Gastrocnemius medialis (tissue), 4 donors: ENCODE measurements around the gene MT4. TPM values are rescaled to one million over a fixed set of nuclear protein-coding genes. Genes with fewer than 3 reads are reported as not detected.

Source experiments
- ATAC-seq, 2 donors: fragments of 150-250 bp; one replicate each; pipeline ENCODE4 v1.9.1; 2016
- DNase-seq, 2 donors: peaks; one replicate each; pipeline ENCODE4 v3.0.0-alpha.2; 2019
- H3K27ac ChIP-seq, 4 donors: fragments of 200-600 bp; sonication (generic); 1 replicate in 1 of 4; 2 replicates in 3 of 4; pipeline ENCODE4 v1.5.1; 2016 to 2018; ENCODE audit warnings: mild to moderate bottlenecking in 2 of 4, moderate library complexity in 1 of 4
- H3K27me3 ChIP-seq, 3 donors: fragments of 200-600 bp; sonication (generic) in 2 of 3; 1 replicate in 1 of 3; 2 replicates in 2 of 3; pipeline versions ENCODE4 v1.5.1 to v1.6.0; 2016 to 2019; ENCODE audit warnings: mild to moderate bottlenecking in 1 of 3, moderate library complexity in 1 of 3
- H3K36me3 ChIP-seq, 2 donors: fragments of 200-600 bp; sonication (generic) in 1 of 2; one replicate each; pipeline ENCODE4 v1.5.1; 2017 to 2018
- H3K4me1 ChIP-seq, 2 donors: fragments of 200-600 bp; sonication (generic) in 1 of 2; one replicate each; pipeline ENCODE4 v1.5.1; 2016 to 2017; ENCODE audit warnings: mild to moderate bottlenecking in 2 of 2
- H3K4me3 ChIP-seq, 4 donors: fragments of 200-600 bp; sonication (generic) in 3 of 4; 1 replicate in 1 of 4; 2 replicates in 3 of 4; pipeline ENCODE4 v1.5.1; 2016 to 2019; ENCODE audit warnings: mild to moderate bottlenecking in 2 of 4
- H3K9me3 ChIP-seq, 3 donors: fragments of 200-600 bp; sonication (generic) in 2 of 3; 1 replicate in 1 of 3; 2 replicates in 2 of 3; pipeline ENCODE4 v1.5.1; 2016 to 2019
- POLR2A ChIP-seq, 2 donors: fragments of 450-650 bp; IDR thresholded peaks; one replicate each; pipeline ENCODE4 v1.6.1; 2017; ENCODE audit warnings: antibody characterized with exemption in 2 of 2, mild to moderate bottlenecking in 2 of 2, moderate library complexity in 2 of 2
- in situ Hi-C, 4 donors: fragments of 200-750 bp; cut with MboI; loops; one replicate each; pipeline versions ENCODE4 v1.15.0 to v1.8.0; 2017; ENCODE audit warnings: low sequenced_read_pairs in 4 of 4
- intact Hi-C: fragments of 100-400 bp; cut with DNase I; formaldehyde crosslinking; loops from one replicate; pipeline ENCODE4 v1.15.1; 2023; ENCODE audit warnings: low total_unique reads
- total RNA-seq, 4 donors: library from RNA; depleted of rRNA; stranded (reverse); fragments of >200 nt; gene quantifications; one replicate each; pipeline versions ENCODE4 v1.1.0 to v1.2.3, GENCODE V29; 2016
- TF ChIP-seq, protein P1 (sequence below), 5 experiments: fragments of 450-650 bp in 3 of 5; fragments of 200-600 bp in 2 of 5; sonication (generic) in 2 of 5; IDR thresholded peaks in 4 of 5; conservative IDR thresholded peaks in 1 of 5; 1 replicate in 4 of 5; 2 replicates in 1 of 5; pipeline ENCODE4 v1.5.1; 2016 to 2019; ENCODE audit warnings: antibody characterized with exemption in 5 of 5, mild to moderate bottlenecking in 3 of 5, moderate library complexity in 3 of 5

MT4 gene
- total RNA-seq, result not detected

DNA sequence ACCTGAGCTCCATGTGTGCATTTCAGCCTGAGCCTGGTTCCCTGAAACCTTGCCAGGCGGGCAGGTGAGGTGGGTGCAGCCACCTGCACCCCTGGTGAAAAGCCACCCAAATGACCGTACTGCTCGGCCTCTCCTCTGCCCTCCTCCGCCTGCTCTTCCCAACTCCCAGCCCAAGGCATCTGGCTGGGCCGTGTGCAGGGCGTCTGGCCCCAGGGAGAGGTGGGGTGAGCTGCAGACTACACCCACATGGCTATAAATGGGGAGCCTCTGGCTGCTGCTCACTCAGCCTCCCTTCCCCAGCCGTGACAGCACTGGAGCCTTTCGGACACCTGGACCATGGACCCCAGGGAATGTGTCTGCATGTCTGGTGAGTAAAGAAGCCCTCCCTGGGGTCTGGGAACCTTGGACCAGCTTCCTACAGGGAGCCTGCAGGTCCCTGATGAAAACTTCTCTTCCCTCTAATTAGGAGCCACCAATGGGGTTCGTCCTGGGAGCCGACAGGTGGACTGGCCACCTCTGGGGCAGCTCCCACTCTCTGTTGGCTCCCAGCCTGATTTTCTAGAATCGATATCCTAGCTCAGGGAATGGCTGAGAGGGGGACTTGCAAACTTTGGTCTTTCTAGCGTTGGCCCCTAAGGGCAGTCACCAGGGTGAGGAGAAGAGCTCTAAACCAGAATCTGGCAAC, at the start of gene MT4:
TSS of gene MT4 (plus strand) at position 281 of the 685 bp plus-strand sequence. CDS start at position 337, 56 bp downstream.
- ATAC-seq (no peak), DNase-seq (no peak)
- H3K27me3 ChIP-seq, result no peaks in the 10 kb centered on the region
- intact Hi-C loops, result no loop called here
- no peaks in the 10 kb centered on the region for H3K4me1 ChIP-seq
- H3K36me3 ChIP-seq, result no peaks in the 10 kb centered on the region
- no peak for TF ChIP-seq POLR2A (IDR thresholded peaks at IDR 0.05)
- TF ChIP-seq, protein P1, sequence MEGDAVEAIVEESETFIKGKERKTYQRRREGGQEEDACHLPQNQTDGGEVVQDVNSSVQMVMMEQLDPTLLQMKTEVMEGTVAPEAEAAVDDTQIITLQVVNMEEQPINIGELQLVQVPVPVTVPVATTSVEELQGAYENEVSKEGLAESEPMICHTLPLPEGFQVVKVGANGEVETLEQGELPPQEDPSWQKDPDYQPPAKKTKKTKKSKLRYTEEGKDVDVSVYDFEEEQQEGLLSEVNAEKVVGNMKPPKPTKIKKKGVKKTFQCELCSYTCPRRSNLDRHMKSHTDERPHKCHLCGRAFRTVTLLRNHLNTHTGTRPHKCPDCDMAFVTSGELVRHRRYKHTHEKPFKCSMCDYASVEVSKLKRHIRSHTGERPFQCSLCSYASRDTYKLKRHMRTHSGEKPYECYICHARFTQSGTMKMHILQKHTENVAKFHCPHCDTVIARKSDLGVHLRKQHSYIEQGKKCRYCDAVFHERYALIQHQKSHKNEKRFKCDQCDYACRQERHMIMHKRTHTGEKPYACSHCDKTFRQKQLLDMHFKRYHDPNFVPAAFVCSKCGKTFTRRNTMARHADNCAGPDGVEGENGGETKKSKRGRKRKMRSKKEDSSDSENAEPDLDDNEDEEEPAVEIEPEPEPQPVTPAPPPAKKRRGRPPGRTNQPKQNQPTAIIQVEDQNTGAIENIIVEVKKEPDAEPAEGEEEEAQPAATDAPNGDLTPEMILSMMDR (IDR thresholded peaks at IDR 0.05 in 4 of 5, conservative IDR thresholded peaks at IDR 0.05 in 1 of 5), result no peak
- no peaks in the 10 kb centered on the region for H3K9me3 ChIP-seq
- H3K4me3 ChIP-seq, result no peak within 1 kb of the TSS
- in situ Hi-C loops, result no loop called here
- no peak within 1 kb of the TSS for H3K27ac ChIP-seq

DNA sequence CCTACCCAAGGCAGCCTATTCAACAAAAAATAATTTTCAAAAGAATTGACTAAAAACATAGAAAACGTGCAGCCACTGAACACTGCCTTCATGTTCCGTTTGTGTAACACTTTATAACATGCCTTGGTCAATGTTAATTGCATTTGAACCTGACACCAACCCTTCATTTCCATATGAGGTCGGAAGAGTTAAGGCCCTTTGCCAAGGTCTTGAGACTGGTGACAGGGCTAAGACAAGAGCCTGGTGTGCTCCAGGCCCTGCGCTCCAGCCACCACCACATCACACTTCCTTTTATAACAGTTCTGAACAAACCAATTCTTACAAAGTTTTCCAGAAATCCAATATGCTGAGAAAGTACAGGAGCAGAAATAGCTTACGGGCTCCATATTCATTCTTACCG, 49.2 kb upstream of the MT4 start:
- ATAC-seq (no peak), DNase-seq (no peak)
- in situ Hi-C loops, result loop anchor here in 2 of 4 donors (5.0 to 10.0 kb wide), 3 partner anchors 89 to 189 kb away; partner anchors contain the start of gene MT2A (in 1 of the 2)
- Histone ChIP-seq H3K27ac (peak overlapping the region in 2 of 4 donors; percentile 35 to 54), H3K27me3 (no peaks in the 10 kb centered on the region), H3K36me3 (no peaks in the 10 kb centered on the region), H3K9me3 (no peaks in the 10 kb centered on the region), H3K4me3 (no peak overlapping the region), H3K4me1 (peaks cover 49 to 54% of the 10 kb centered on the region in 2 donors)
- TF ChIP-seq, protein P1 (IDR thresholded peaks at IDR 0.05 in 4 of 5, conservative IDR thresholded peaks at IDR 0.05 in 1 of 5), result no peak
- TF ChIP-seq POLR2A (IDR thresholded peaks at IDR 0.05), result no peak
- intact Hi-C loops, result loop anchor here (10.0 kb wide), 1 partner anchor 419 kb away; the partner anchor contains the start of gene HERPUD1

DNA sequence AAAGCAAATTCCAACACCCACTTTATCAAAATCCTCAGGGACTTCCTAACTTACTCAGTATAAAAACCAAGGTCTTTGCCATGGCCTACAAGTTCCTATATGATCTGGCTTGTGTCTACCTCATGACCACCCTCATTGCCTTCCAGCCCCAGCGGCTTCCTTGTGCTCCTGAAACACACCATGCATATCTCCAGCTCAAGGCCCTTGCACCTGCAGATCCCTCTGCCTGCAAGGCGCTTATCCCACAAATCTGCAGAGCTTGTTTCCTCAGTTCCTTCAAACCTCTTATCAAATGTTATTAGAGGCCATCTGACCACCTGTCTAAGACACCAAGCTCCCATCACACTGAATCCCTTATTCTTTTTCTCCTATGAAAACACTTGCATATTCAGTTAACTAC, 47.7 kb upstream of the MT4 start:
- H3K4me1 ChIP-seq, result peaks cover 45 to 49% of the 10 kb centered on the region in 2 donors

DNA sequence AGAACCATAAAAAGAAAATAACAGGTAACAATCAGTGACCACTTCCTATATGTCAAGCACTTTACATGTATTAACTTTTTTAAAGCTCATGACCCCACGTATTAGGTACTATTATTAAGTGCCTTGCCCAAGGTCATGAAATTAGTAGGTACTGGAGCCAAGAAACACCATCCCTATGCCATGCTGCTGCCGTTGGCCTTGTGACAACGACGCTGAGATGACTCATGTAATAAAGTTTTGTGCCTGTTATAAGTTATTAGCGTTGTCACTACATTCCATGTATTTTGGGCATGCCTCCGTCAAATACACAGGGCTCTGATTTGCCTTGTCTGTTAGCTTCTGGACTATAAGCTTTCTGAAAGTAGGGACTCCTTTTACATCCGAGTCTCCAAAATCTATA, 46.4 kb upstream of the MT4 start:
- ATAC-seq, result peak in 1 of 2 donors; percentile 26
- in situ Hi-C loops, result loop anchor here in 2 of 4 donors (5.0 to 10.0 kb wide), 3 partner anchors 86 to 186 kb away; partner anchors contain the start of gene MT2A (in 1 of the 2)
- Histone ChIP-seq H3K4me1 (peaks cover 43 to 48% of the 10 kb centered on the region in 2 donors), H3K4me3 (peak overlapping the region in 1 of 4 donors; percentile 96), H3K36me3 (no peaks in the 10 kb centered on the region), H3K9me3 (no peaks in the 10 kb centered on the region), H3K27me3 (no peaks in the 10 kb centered on the region), H3K27ac (peak overlapping the region; percentile 90 to 92 (median 91))
- no peak for TF ChIP-seq POLR2A (IDR thresholded peaks at IDR 0.05)
- TF ChIP-seq, protein P1 (IDR thresholded peaks at IDR 0.05 in 4 of 5, conservative IDR thresholded peaks at IDR 0.05 in 1 of 5), result no peak
- no peak for DNase-seq
- intact Hi-C loops, result loop anchor here (10.0 kb wide), 1 partner anchor 416 kb away; the partner anchor contains the start of gene HERPUD1

More for the DNA sequence above, 47.7 kb upstream of the MT4 start:
- TF ChIP-seq POLR2A (IDR thresholded peaks at IDR 0.05), result no peak
- TF ChIP-seq, protein P1 (IDR thresholded peaks at IDR 0.05 in 4 of 5, conservative IDR thresholded peaks at IDR 0.05 in 1 of 5), result no peak
- Histone ChIP-seq H3K4me3 (no peak overlapping the region), H3K9me3 (no peaks in the 10 kb centered on the region), H3K27ac (no peak overlapping the region), H3K27me3 (no peaks in the 10 kb centered on the region), H3K36me3 (no peaks in the 10 kb centered on the region)
- intact Hi-C loops, result loop anchor here (10.0 kb wide), 1 partner anchor 418 kb away; the partner anchor contains the start of gene HERPUD1
- ATAC-seq (no peak), DNase-seq (no peak)
- in situ Hi-C loops, result loop anchor here in 2 of 4 donors (5.0 to 10.0 kb wide), 3 partner anchors 88 to 188 kb away; partner anchors contain the start of gene MT2A (in 1 of the 2)
